HepG2 (cell line): ENCODE measurements around the gene DCAKD. TPM values are rescaled to one million over a fixed set of nuclear protein-coding genes. Genes with fewer than 3 reads are reported as not detected.

Experiments used
- DBP ChIP-seq: sonication (generic); formaldehyde crosslinking; IDR thresholded peaks from 2 replicates; pipeline ENCODE4 v1.4.0; 2020; ENCODE audit warnings: missing genetic modification reagents; ENCODE audit errors: not compliant biosample characterization
- E2F2 ChIP-seq: sonication (generic); formaldehyde crosslinking; IDR thresholded peaks from 2 replicates; pipeline ENCODE4 v1.4.0; 2020; ENCODE audit warnings: missing genetic modification reagents, borderline replicate concordance
- FOXO4 ChIP-seq: sonication (generic); formaldehyde crosslinking; conservative IDR thresholded peaks from 2 replicates; pipeline ENCODE4 v1.8.1; 2023; ENCODE audit warnings: missing genetic modification reagents
- GABPA ChIP-seq, 2 experiments: IDR thresholded peaks; 2 replicates each; pipeline ENCODE4 v1.6.1; 2011 to 2016; ENCODE audit warnings: low read depth in 2 of 2, low read length in 1 of 2, missing biosample characterization in 1 of 2, missing genetic modification characterization in 1 of 2
- HNRNPUL1 ChIP-seq: fragments of 200-400 bp; formaldehyde crosslinking; IDR thresholded peaks from 2 replicates; pipeline ENCODE4 v1.6.1; 2017; ENCODE audit warnings: low read depth, mild to moderate bottlenecking, low read length, moderate library complexity
- KAT8 ChIP-seq: IDR thresholded peaks from 2 replicates; pipeline ENCODE4 v1.6.1; 2016; ENCODE audit warnings: missing genetic modification reagents, missing compliant biosample characterization
- KMT2A ChIP-seq: sonication (generic); formaldehyde crosslinking; IDR thresholded peaks from 2 replicates; pipeline ENCODE4 v1.4.0; 2020; ENCODE audit warnings: missing genetic modification reagents
- MED13 ChIP-seq: sonication (generic); formaldehyde crosslinking; IDR thresholded peaks from 2 replicates; pipeline ENCODE4 v1.5.0; 2020; ENCODE audit warnings: missing genetic modification reagents
- MTA1 ChIP-seq: sonication (generic); formaldehyde crosslinking; IDR thresholded peaks from 2 replicates; pipeline ENCODE4 v1.4.0; 2020; ENCODE audit warnings: missing genetic modification reagents, mild to moderate bottlenecking, borderline replicate concordance
- MZF1 ChIP-seq: sonication (generic); formaldehyde crosslinking; IDR thresholded peaks from 2 replicates; pipeline ENCODE4 v1.8.1; 2023; ENCODE audit warnings: mild to moderate bottlenecking, missing genetic modification reagents, borderline replicate concordance
- NFE2 ChIP-seq: sonication (generic); formaldehyde crosslinking; IDR thresholded peaks from 2 replicates; pipeline ENCODE4 v1.4.0; 2020; ENCODE audit warnings: missing genetic modification reagents
- POLR2AphosphoS2 ChIP-seq: IDR thresholded peaks from 2 replicates; pipeline ENCODE4 v1.6.1; 2011; ENCODE audit warnings: low read depth, low read length, improper control_type of control experiment
- RAD51 ChIP-seq: fragments of 450-650 bp; IDR thresholded peaks from 2 replicates; pipeline ENCODE4 v1.6.1; 2016; ENCODE audit warnings: borderline replicate concordance
- RFX5 ChIP-seq: IDR thresholded peaks from 2 replicates; pipeline ENCODE4 v1.6.1; 2011; ENCODE audit warnings: low read depth, low read length, improper control_type of control experiment
- SMAD1 ChIP-seq: sonication (generic); formaldehyde crosslinking; IDR thresholded peaks from 2 replicates; pipeline ENCODE4 v1.4.0; 2020; ENCODE audit warnings: missing genetic modification reagents, low read depth, mild to moderate bottlenecking, borderline replicate concordance
- THRA ChIP-seq: sonication (generic); formaldehyde crosslinking; IDR thresholded peaks from 2 replicates; pipeline ENCODE4 v1.4.0; 2020; ENCODE audit warnings: missing genetic modification reagents, borderline replicate concordance
- ZBTB42 ChIP-seq: sonication (generic); formaldehyde crosslinking; IDR thresholded peaks from 2 replicates; pipeline ENCODE4 v1.5.0; 2020; ENCODE audit warnings: mild to moderate bottlenecking, missing genetic modification reagents
- ZBTB44 ChIP-seq: sonication (generic); formaldehyde crosslinking; IDR thresholded peaks from 2 replicates; pipeline ENCODE4 v1.4.0; 2020; ENCODE audit warnings: missing genetic modification reagents
- ZBTB8A ChIP-seq: sonication (generic); formaldehyde crosslinking; IDR thresholded peaks from 2 replicates; pipeline ENCODE4 v1.4.0; 2020; ENCODE audit warnings: mild to moderate bottlenecking, low read depth, missing genetic modification reagents, borderline replicate concordance
- ZKSCAN8 ChIP-seq: IDR thresholded peaks from 2 replicates; pipeline ENCODE4 v1.6.1; 2016; ENCODE audit warnings: borderline replicate concordance, missing genetic modification reagents, missing compliant biosample characterization
- ZNF558 ChIP-seq: sonication (generic); formaldehyde crosslinking; IDR thresholded peaks from 2 replicates; pipeline ENCODE4 v1.9.0; 2022; ENCODE audit warnings: mild to moderate bottlenecking, missing genetic modification reagents, borderline replicate concordance
- ZNF644 ChIP-seq: IDR thresholded peaks from 2 replicates; pipeline ENCODE4 v1.6.1; 2016; ENCODE audit warnings: low read depth
- ZNF660 ChIP-seq: sonication (generic); formaldehyde crosslinking; IDR thresholded peaks from 2 replicates; pipeline ENCODE4 v1.5.1; 2020; ENCODE audit warnings: mild to moderate bottlenecking, low read depth, missing genetic modification reagents, borderline replicate concordance
- polyA plus RNA-seq, 8 experiments: library from polyadenylated mRNA; depleted of rRNA in 3 of 8; stranded (reverse) in 7 of 8; unstranded in 1 of 8; fragments of >200 nt; fragmentation: Illumina TruSeq in 4 of 8; extraction: Trizol in 4 of 8; gene quantifications; 2 replicates each; pipeline versions ENCODE4 v1.2.1 to v1.2.3, GENCODE V29; 2011 to 2016; ENCODE audit warnings: low read depth in 4 of 8, missing spikeins in 1 of 8, mixed read lengths in 1 of 8; ENCODE audit not compliant: insufficient read depth in 1 of 8
- total RNA-seq, 5 experiments: library from RNA; depleted of rRNA; stranded (reverse); fragments of >200 nt; fragmentation: Illumina TruSeq; extraction: Trizol; gene quantifications; 2 replicates each; pipeline ENCODE4 v1.2.3, GENCODE V29; 2016; ENCODE audit warnings: low read depth in 1 of 5

The DCAKD gene
- total and polyA plus RNA-seq, 2 of the 13 experiments (the other 11 are each of a cell fraction or from before 2014, with no cell fraction given): 25.9 to 29.2 TPM

- TF ChIP-seq DBP (CRISPR knock-in tag): no peak
- TF ChIP-seq ZNF660 (CRISPR knock-in tag): no peak
- 0 out of 2 replicates have a peak, but pooled peaks have one; percentile 24 for TF ChIP-seq KAT8 (CRISPR knock-in tag)
- TF ChIP-seq ZBTB42 (CRISPR knock-in tag): no peak
- TF ChIP-seq POLR2AphosphoS2: no peak
- no peak for TF ChIP-seq MED13 (CRISPR knock-in tag)
- TF ChIP-seq NFE2: no peak
- TF ChIP-seq ZBTB44 (CRISPR knock-in tag): no peak
- no peak for TF ChIP-seq E2F2 (CRISPR knock-in tag)
- TF ChIP-seq KMT2A (CRISPR knock-in tag): no peak; the same call in 1 of the 2 replicates
- TF ChIP-seq MZF1: no peak
- no peak for TF ChIP-seq HNRNPUL1
- no peak for TF ChIP-seq SMAD1 (CRISPR knock-in tag)
- TF ChIP-seq ZBTB8A (CRISPR knock-in tag): no peak
- no peak for TF ChIP-seq GABPA (IDR thresholded peaks at IDR 0.05; ENCODE audit: low read depth, low read length)
- no peak for TF ChIP-seq GABPA (CRISPR knock-in tag; IDR thresholded peaks at IDR 0.05; ENCODE audit: low read depth)
- TF ChIP-seq ZNF644 (CRISPR knock-in tag): no peak
- TF ChIP-seq ZKSCAN8: no peak
- peak; percentile 18; the same call in 1 of the 2 replicates for TF ChIP-seq RFX5
- TF ChIP-seq THRA: no peak
- TF ChIP-seq RAD51: no peak
- TF ChIP-seq ZNF558 (CRISPR knock-in tag): no peak
- TF ChIP-seq FOXO4 (CRISPR knock-in tag): no peak
- 0 out of 2 replicates have a peak, but pooled peaks have one; percentile 17 for TF ChIP-seq MTA1 (CRISPR knock-in tag)
Observed at GRCh38 chr17:45018848-45019711, 32.4 kb downstream of the DCAKD start (continued).
